Measurements from ENCODE around the gene CTDSPL2. TPM values are rescaled to one million over a fixed set of nuclear protein-coding genes. Genes with fewer than 3 reads are reported as not detected.

The CTDSPL2 gene
- total and polyA plus RNA-seq, 2 of the 8 experiments (the other 6 are each of a cell fraction or from before 2014, with no cell fraction given): 25.2 to 64.7 TPM

- TF ChIP-seq HDAC2 (IDR thresholded peaks at IDR 0.05; ENCODE audit: borderline replicate concordance in 1 of 2, low read depth in 2 of 2, low read length in 2 of 2) (no peak), SRF (IDR thresholded peaks at IDR 0.05; ENCODE audit: low read depth, low read length) (no peak), FOSL1 (IDR thresholded peaks at IDR 0.05; ENCODE audit: insufficient read depth, low read depth, low read length) (no peak), E2F6 (IDR thresholded peaks at IDR 0.05) (no peak), SIX5 (IDR thresholded peaks at IDR 0.05; ENCODE audit: low read depth, low read length) (no peak), SIN3A (conservative IDR thresholded peaks at IDR 0.05 in 1 of 2, IDR thresholded peaks at IDR 0.05 in 1 of 2; ENCODE audit: low read depth in 1 of 2, low read length in 2 of 2) (no peak)
Measured at GRCh38 chr15:44479343-44479742, 51.9 kb downstream of the CTDSPL2 start (continued).
